Keratinocyte (primary cell): Measurements from ENCODE around the gene KDSR. TPM values are rescaled to one million over a fixed set of nuclear protein-coding genes. Genes with fewer than 3 reads are reported as not detected.
A peak's percentile ranks its signal among the peaks of the same experiment; 100 is the strongest.

ENCODE experiments used
- DNase-seq: peaks from one replicate; pipeline ENCODE4 v3.0.0-alpha.2; 2011; ENCODE audit warnings: low read depth, missing footprints, low spot score
- FAIRE-seq: peaks from 2 replicates; lab custom pipeline; 2011; peaks lifted over from hg19 to GRCh38; lab: Jason Lieb, UNC
- H2AFZ ChIP-seq: 2 replicates; pipeline ENCODE4 v1.6.0; 2012; ENCODE audit warnings: low read length, control low read depth, inconsistent platforms; ENCODE audit not compliant: control insufficient read depth
- H3K27ac ChIP-seq: 2 replicates; pipeline ENCODE4 v1.5.1; 2011; ENCODE audit warnings: low read length; ENCODE audit not compliant: control insufficient read depth, insufficient read depth
- H3K27me3 ChIP-seq: 3 replicates; pipeline ENCODE4 v1.6.0; 2011; ENCODE audit warnings: low read length; ENCODE audit not compliant: control insufficient read depth, insufficient read depth; ENCODE audit errors: extremely low read depth
- H3K36me3 ChIP-seq, 2 experiments: 2 replicates in 1 of 2; 3 replicates in 1 of 2; pipeline ENCODE4 v1.5.1; 2011; ENCODE audit warnings: low read length in 2 of 2, mild to moderate bottlenecking in 1 of 2; ENCODE audit not compliant: control insufficient read depth in 2 of 2, insufficient read depth in 2 of 2; ENCODE audit errors: extremely low read depth in 1 of 2
- H3K4me1 ChIP-seq: 3 replicates; pipeline ENCODE4 v1.5.1; 2011; ENCODE audit warnings: low read length; ENCODE audit not compliant: control insufficient read depth, insufficient read depth; ENCODE audit errors: extremely low read depth
- H3K4me2 ChIP-seq: 3 replicates; pipeline ENCODE4 v1.6.0; 2011; ENCODE audit warnings: low read depth, low read length; ENCODE audit not compliant: control insufficient read depth, insufficient read depth; ENCODE audit errors: extremely low read depth
- H3K4me3 ChIP-seq, 3 experiments: fragments of 200-600 bp in 1 of 3; sonication (generic) in 1 of 3; 2 replicates in 2 of 3; 3 replicates in 1 of 3; pipeline ENCODE4 v1.5.1; 2011 to 2016; ENCODE audit warnings: low read length in 3 of 3, mild to moderate bottlenecking in 3 of 3, control low read depth in 2 of 3, inconsistent platforms in 1 of 3, low read depth in 1 of 3, mixed read lengths in 1 of 3, mixed run types in 1 of 3, moderate library complexity in 1 of 3; ENCODE audit not compliant: control insufficient read depth in 2 of 3, insufficient read depth in 2 of 3; ENCODE audit errors: extremely low read depth in 1 of 3
- H3K79me2 ChIP-seq: 2 replicates; pipeline ENCODE4 v1.6.0; 2012; ENCODE audit warnings: low read length; ENCODE audit not compliant: control insufficient read depth, insufficient read depth
- H3K9ac ChIP-seq: 3 replicates; pipeline ENCODE4 v1.6.0; 2011; ENCODE audit warnings: low read length; ENCODE audit not compliant: control insufficient read depth, insufficient read depth; ENCODE audit errors: extremely low read depth
- H3K9me1 ChIP-seq: 3 replicates; pipeline ENCODE4 v1.6.0; 2011; ENCODE audit warnings: low read length; ENCODE audit not compliant: control insufficient read depth, insufficient read depth; ENCODE audit errors: extremely low read depth
- H3K9me3 ChIP-seq: 2 replicates; pipeline ENCODE4 v1.5.1; 2012; ENCODE audit warnings: low read depth, low read length; ENCODE audit not compliant: control insufficient read depth
- H4K20me1 ChIP-seq: 3 replicates; pipeline ENCODE4 v1.6.0; 2011; ENCODE audit warnings: low read length; ENCODE audit not compliant: control insufficient read depth, insufficient read depth; ENCODE audit errors: extremely low read depth
- CTCF ChIP-seq, 3 experiments: IDR thresholded peaks in 1 of 3; conservative IDR thresholded peaks in 1 of 3; optimal IDR thresholded peaks in 1 of 3; 2 replicates in 2 of 3; 3 replicates in 1 of 3; pipeline versions ENCODE3 to v1.5.1; 2011; ENCODE audit warnings: low read length in 3 of 3, mild to moderate bottlenecking in 3 of 3, moderate library complexity in 2 of 3, control low read depth in 1 of 3, inconsistent platforms in 1 of 3; ENCODE audit not compliant: insufficient read depth in 2 of 3; ENCODE audit errors: extremely low read depth in 1 of 3
- EZH2 ChIP-seq: IDR thresholded peaks from one replicate; pipeline ENCODE4 v1.6.1; 2012; ENCODE audit warnings: inconsistent platforms, mild to moderate bottlenecking, low read length, moderate library complexity
- dilution Hi-C: fragments of 300-500 bp; cut with MboI; formaldehyde crosslinking; loops from one replicate; pipeline ENCODE4 v1.7.0; 2020; ENCODE audit warnings: low sequenced_read_pairs; ENCODE audit not compliant: extremely low pct_ligation_motif_present
- polyA plus RNA-seq, 5 experiments: library from polyadenylated mRNA; depleted of rRNA in 3 of 5; stranded (reverse) in 3 of 5; stranded (forward) in 1 of 5; unstranded in 1 of 5; fragments of >200 nt; gene quantifications; 1 replicate in 1 of 5; 2 replicates in 3 of 5; 3 replicates in 1 of 5; pipeline versions ENCODE4 v1.2.1 to v1.2.3, GENCODE V29; 2011 to 2012; ENCODE audit warnings: missing spikeins in 2 of 5, low read depth in 1 of 5, low replicate concordance in 1 of 5

The KDSR gene
- polyA plus RNA-seq, 1 donor (not counting 4 experiments of a cell fraction or from before 2014, with no cell fraction given): 68.6 TPM

- Histone ChIP-seq H2AFZ (no peak overlapping the region), H3K4me3 (no peak overlapping the region), H3K27ac (peak overlapping the region; percentile 85), H3K27me3 (no peaks in the 10 kb centered on the region), H3K4me2 (peak overlapping the region; percentile 45), H3K79me2 (peaks cover 40% of the 10 kb centered on the region), H3K9me3 (no peaks in the 10 kb centered on the region), H3K4me1 (peaks cover 50% of the 10 kb centered on the region), H3K36me3 (peaks cover 13 to 35% of the 10 kb centered on the region in 2 experiments), H4K20me1 (no peaks in the 10 kb centered on the region), H3K9me1 (no peaks in the 10 kb centered on the region), H3K9ac (no peak overlapping the region)
- no peak for FAIRE-seq
- TF ChIP-seq EZH2 (no peak), CTCF (optimal IDR thresholded peaks at IDR 0.05 in 1 of 3, IDR thresholded peaks at IDR 0.05 in 1 of 3, conservative IDR thresholded peaks at IDR 0.05 in 1 of 3; ENCODE audit: extremely low read depth in 1 of 3, insufficient read depth in 2 of 3, low read length in 3 of 3) (no peak)
- dilution Hi-C loops: no loop called here
- DNase-seq: no peak
Observed at GRCh38 chr18:63407734-63408133, 40.7 kb upstream of the KDSR start.

DNA sequence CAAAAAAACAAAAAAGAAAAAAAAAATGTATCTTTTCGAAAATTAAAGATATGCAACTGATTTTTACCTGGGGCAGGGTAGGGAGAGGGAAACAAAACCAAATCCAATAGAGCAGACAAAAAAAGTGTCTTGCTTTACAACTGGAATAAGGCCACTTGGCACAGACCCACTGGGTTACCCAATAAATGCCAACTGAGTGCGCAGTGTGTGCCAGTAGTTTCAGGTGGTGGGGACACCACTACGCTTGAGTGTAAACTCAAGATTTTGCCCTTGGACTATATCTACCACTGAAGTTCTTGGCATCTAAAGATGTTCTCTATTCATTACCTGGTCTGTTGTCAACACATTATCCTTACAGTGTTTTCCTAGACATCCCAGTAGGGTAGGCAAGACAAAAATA, 39.0 kb upstream of the KDSR start:
- Histone ChIP-seq H3K27ac (no peak overlapping the region), H3K4me3 (no peak overlapping the region), H4K20me1 (no peaks in the 10 kb centered on the region), H3K4me1 (peaks cover 39% of the 10 kb centered on the region), H3K4me2 (no peak overlapping the region), H3K9me1 (no peaks in the 10 kb centered on the region), H3K9me3 (no peaks in the 10 kb centered on the region), H3K36me3 (peaks cover 17 to 38% of the 10 kb centered on the region in 2 experiments), H3K79me2 (peaks cover 34% of the 10 kb centered on the region), H3K9ac (no peak overlapping the region), H2AFZ (no peak overlapping the region), H3K27me3 (no peaks in the 10 kb centered on the region)
- DNase-seq (no peak), FAIRE-seq (peak; percentile 20)
- TF ChIP-seq CTCF (optimal IDR thresholded peaks at IDR 0.05 in 1 of 3, IDR thresholded peaks at IDR 0.05 in 1 of 3, conservative IDR thresholded peaks at IDR 0.05 in 1 of 3; ENCODE audit: extremely low read depth in 1 of 3, insufficient read depth in 2 of 3, low read length in 3 of 3) (no peak), EZH2 (no peak)
- dilution Hi-C loops: no loop called here
